Neutrophil (primary cell): ENCODE data around the gene DSCAML1.

Experiments
- H3K27ac ChIP-seq: fragments of 200-600 bp; sonication (generic); 2 replicates; pipeline ENCODE4 v1.5.1; 2016; ENCODE audit warnings: mild to moderate bottlenecking, moderate library complexity
- H3K27me3 ChIP-seq: fragments of 200-600 bp; sonication (generic); 2 replicates; pipeline ENCODE4 v1.6.0; 2016; ENCODE audit warnings: mild to moderate bottlenecking
- H3K36me3 ChIP-seq: fragments of 200-600 bp; sonication (generic); 2 replicates; pipeline ENCODE4 v1.5.1; 2017
- H3K4me1 ChIP-seq, 2 experiments: fragments of 200-600 bp in 1 of 2; sonication (generic) in 1 of 2; 1 replicate in 1 of 2; 2 replicates in 1 of 2; pipeline versions ENCODE4 v1.5.1 to v1.6.1; 2013 to 2016; ENCODE audit warnings: low read depth in 1 of 2, low read length in 1 of 2, mild to moderate bottlenecking in 1 of 2, moderate library complexity in 1 of 2; ENCODE audit not compliant: control insufficient read depth in 1 of 2, insufficient read depth in 1 of 2
- H3K4me3 ChIP-seq, 2 experiments: fragments of 200-600 bp in 1 of 2; sonication (generic) in 1 of 2; 1 replicate in 1 of 2; 2 replicates in 1 of 2; pipeline ENCODE4 v1.5.1; 2013 to 2016; ENCODE audit warnings: low read depth in 1 of 2, low read length in 1 of 2, mild to moderate bottlenecking in 1 of 2, moderate library complexity in 1 of 2
- H3K9me3 ChIP-seq: fragments of 200-600 bp; sonication (generic); 2 replicates; pipeline ENCODE4 v1.5.1; 2016
- TF ChIP-seq, protein P1 (sequence below): fragments of 200-600 bp; sonication (generic); IDR thresholded peaks from 2 replicates; pipeline ENCODE4 v1.5.1; 2016; ENCODE audit warnings: antibody characterized with exemption

The DSCAML1 gene

GRCh38 chr11:117418737-117419481, 378.1 kb downstream of the DSCAML1 start:
- TF ChIP-seq, protein P1, sequence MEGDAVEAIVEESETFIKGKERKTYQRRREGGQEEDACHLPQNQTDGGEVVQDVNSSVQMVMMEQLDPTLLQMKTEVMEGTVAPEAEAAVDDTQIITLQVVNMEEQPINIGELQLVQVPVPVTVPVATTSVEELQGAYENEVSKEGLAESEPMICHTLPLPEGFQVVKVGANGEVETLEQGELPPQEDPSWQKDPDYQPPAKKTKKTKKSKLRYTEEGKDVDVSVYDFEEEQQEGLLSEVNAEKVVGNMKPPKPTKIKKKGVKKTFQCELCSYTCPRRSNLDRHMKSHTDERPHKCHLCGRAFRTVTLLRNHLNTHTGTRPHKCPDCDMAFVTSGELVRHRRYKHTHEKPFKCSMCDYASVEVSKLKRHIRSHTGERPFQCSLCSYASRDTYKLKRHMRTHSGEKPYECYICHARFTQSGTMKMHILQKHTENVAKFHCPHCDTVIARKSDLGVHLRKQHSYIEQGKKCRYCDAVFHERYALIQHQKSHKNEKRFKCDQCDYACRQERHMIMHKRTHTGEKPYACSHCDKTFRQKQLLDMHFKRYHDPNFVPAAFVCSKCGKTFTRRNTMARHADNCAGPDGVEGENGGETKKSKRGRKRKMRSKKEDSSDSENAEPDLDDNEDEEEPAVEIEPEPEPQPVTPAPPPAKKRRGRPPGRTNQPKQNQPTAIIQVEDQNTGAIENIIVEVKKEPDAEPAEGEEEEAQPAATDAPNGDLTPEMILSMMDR = no peak
- Histone ChIP-seq H3K9me3 (no peaks in the 10 kb centered on the region), H3K27me3 (no peaks in the 10 kb centered on the region), H3K4me3 (no peak overlapping the region), H3K27ac (no peak overlapping the region), H3K36me3 (no peaks in the 10 kb centered on the region), H3K4me1 (no peaks in the 10 kb centered on the region)

DNA sequence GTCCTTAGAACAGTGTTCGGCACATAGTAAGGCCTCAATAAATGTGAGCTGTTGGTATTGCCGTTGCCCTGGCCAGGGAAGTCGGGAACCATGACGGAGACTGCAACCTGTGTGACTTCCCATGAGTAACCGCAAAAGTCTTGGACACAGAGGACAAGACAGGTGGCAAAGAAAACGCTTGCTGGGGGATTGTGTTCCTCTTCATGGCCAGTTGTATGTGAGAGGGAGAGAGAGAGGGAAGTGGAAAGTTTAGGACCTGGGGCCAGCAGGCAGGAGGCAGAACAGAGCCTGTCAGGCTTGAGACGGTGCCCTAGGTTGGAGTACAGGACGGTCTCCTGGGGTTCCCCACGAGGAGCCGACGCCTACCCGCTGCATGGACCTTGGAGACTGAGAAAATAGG, 379.2 kb downstream of the DSCAML1 start:
- TF ChIP-seq, protein P1 = no peak
- Histone ChIP-seq H3K4me3 (no peak overlapping the region), H3K27ac (no peak overlapping the region), H3K36me3 (no peaks in the 10 kb centered on the region), H3K27me3 (no peaks in the 10 kb centered on the region), H3K4me1 (no peaks in the 10 kb centered on the region), H3K9me3 (no peaks in the 10 kb centered on the region)

DNA sequence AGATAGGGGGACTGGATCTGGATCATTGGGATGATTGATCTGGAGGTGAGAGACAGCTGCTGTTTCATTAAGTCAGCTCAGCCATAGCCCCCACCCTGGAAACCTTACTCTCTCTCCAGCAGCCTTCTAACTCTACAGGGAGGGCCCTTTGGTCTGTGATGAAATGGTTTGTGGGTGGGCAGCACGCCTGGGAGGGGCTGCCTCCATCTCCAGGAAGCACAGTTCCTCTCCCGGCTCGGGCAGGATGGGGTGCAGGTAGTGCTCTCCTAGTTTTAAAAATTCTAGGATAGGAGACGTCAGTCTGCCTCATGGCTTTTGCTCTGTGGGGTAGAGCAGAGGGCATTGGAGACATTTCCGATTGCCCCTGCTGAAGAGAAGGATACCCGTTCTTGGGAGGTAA, 379.7 kb downstream of the DSCAML1 start:
- Histone ChIP-seq H3K36me3 (no peaks in the 10 kb centered on the region), H3K4me1 (no peaks in the 10 kb centered on the region), H3K9me3 (no peaks in the 10 kb centered on the region), H3K4me3 (no peak overlapping the region), H3K27ac (no peak overlapping the region), H3K27me3 (no peaks in the 10 kb centered on the region)
- TF ChIP-seq, protein P1 = no peak

DNA sequence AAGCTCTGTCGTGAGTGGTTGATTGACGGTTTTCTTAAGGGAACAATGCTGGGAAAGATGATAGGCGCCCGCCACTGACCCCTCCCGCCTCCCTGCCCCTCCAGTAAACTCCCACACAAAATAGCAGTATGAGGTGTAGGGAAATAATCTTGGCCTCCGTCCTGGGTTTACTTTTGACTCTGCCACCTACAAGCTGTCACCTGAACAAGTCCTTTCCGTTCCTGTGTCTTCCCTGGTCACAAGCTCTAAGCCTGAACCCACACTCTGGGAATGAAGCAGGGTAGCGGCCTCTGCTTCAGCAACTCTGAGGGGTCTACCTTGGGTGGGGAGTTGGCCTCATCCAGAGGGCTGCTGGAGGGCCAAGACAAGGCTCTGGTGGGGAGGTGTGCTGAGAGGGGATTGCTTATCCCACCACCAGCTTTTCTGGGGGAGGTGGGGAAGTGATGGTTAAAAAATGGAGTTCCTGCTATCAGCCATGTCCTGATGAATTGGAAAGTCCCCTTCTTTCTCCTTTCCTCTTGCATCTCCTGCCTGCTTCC, 381.6 kb downstream of the DSCAML1 start:
- H3K27me3 ChIP-seq = no peaks in the 10 kb centered on the region
- H3K36me3 ChIP-seq = no peaks in the 10 kb centered on the region
- TF ChIP-seq, protein P1 = no peak
- H3K4me1 ChIP-seq = no peaks in the 10 kb centered on the region
- no peak overlapping the region for H3K27ac ChIP-seq
- H3K4me3 ChIP-seq = no peak overlapping the region
- H3K9me3 ChIP-seq = no peaks in the 10 kb centered on the region

DNA sequence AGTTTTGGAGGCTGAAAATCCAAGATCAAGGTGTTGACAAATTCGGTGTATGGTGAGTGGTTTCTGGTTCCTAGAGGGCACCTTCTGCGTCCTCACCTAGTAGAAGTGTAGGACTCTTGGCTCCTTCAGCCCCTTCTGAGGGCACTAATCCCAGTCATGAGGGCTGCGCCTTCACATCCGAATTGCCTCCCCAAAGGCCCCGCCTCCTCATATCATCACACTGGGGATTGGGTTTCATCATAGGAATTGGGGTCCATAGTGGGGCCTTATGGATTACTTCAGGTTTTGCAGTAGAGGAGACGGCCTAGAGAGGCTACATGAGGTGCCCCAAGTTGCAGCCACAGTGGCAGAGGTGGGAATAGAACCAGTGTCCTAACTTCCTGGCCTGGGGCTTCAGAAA, 382.3 kb downstream of the DSCAML1 start:
- H3K9me3 ChIP-seq = no peaks in the 10 kb centered on the region
- H3K27me3 ChIP-seq = no peaks in the 10 kb centered on the region
- H3K4me1 ChIP-seq = no peaks in the 10 kb centered on the region
- H3K4me3 ChIP-seq = no peak overlapping the region
- H3K27ac ChIP-seq = no peak overlapping the region
- no peaks in the 10 kb centered on the region for H3K36me3 ChIP-seq
- TF ChIP-seq, protein P1 = no peak
